Measurements from ENCODE around the gene UPF2.

Gene UPF2

GRCh38 chr10:11933577-11934223, 108.9 kb downstream of the UPF2 start:
- FAIRE-seq, result no peak
- TF ChIP-seq CTCF (IDR thresholded peaks at IDR 0.05; ENCODE audit: insufficient read depth, missing control alignments), result no peak
- no peak for DNase-seq (ENCODE audit: insufficient read length, low spot score)

GRCh38 chr10:11931038-11931437, 111.6 kb downstream of the UPF2 start:
- DNase-seq (ENCODE audit: insufficient read length, low spot score) (no peak), FAIRE-seq (no peak)
- no peak for TF ChIP-seq CTCF (IDR thresholded peaks at IDR 0.05; ENCODE audit: insufficient read depth, missing control alignments)

GRCh38 chr10:11930312-11930978, 112.2 kb downstream of the UPF2 start:
- FAIRE-seq, result no peak

GRCh38 chr10:11927746-11928145, 114.9 kb downstream of the UPF2 start:
- TF ChIP-seq CTCF (IDR thresholded peaks at IDR 0.05; ENCODE audit: insufficient read depth, missing control alignments), result no peak
- DNase-seq (ENCODE audit: insufficient read length, low spot score) (no peak), FAIRE-seq (no peak)

More at GRCh38 chr10:11930312-11930978, 112.2 kb downstream of the UPF2 start:
- no peak for TF ChIP-seq CTCF (IDR thresholded peaks at IDR 0.05; ENCODE audit: insufficient read depth, missing control alignments)
- no peak for DNase-seq (ENCODE audit: insufficient read length, low spot score)

- no peak for DNase-seq (ENCODE audit: insufficient read length, low spot score)
- no peak for FAIRE-seq
These were observed 120.7 kb downstream of the UPF2 start for GRCh38 chr10:11921800-11922392.

GRCh38 chr10:11919271-11919670, 123.3 kb downstream of the UPF2 start:
- DNase-seq (ENCODE audit: insufficient read length, low spot score) (no peak), FAIRE-seq (no peak)
- TF ChIP-seq CTCF (IDR thresholded peaks at IDR 0.05; ENCODE audit: insufficient read depth, missing control alignments), result no peak

More at GRCh38 chr10:11921800-11922392, 120.7 kb downstream of the UPF2 start:
- TF ChIP-seq CTCF (IDR thresholded peaks at IDR 0.05; ENCODE audit: insufficient read depth, missing control alignments), result no peak

- no peak for DNase-seq (ENCODE audit: insufficient read length, low spot score)
- no peak for TF ChIP-seq CTCF (IDR thresholded peaks at IDR 0.05; ENCODE audit: insufficient read depth, missing control alignments)
- no peak for FAIRE-seq
These were observed 124.2 kb downstream of the UPF2 start for GRCh38 chr10:11918384-11918783.

Measured in D721Med (cell line).